ENCODE measurements around the gene ZNF846.

GRCh38 chr19:9793071-9793591 lies 24.6 kb upstream of the ZNF846 start:
- TF ChIP-seq CTCF (IDR thresholded peaks at IDR 0.05) (no peak), SMAD3 (CRISPR knock-in tag; IDR thresholded peaks at IDR 0.05; ENCODE audit: borderline replicate concordance) (0 out of 2 replicates have a peak, but pooled peaks have one; percentile 11), RELA (CRISPR knock-in tag; IDR thresholded peaks at IDR 0.05; ENCODE audit: borderline replicate concordance) (0 out of 2 replicates have a peak, but pooled peaks have one; percentile 10), ZNF317 (CRISPR knock-in tag; IDR thresholded peaks at IDR 0.05; ENCODE audit: borderline replicate concordance, low read depth) (0 out of 2 replicates have a peak, but pooled peaks have one; percentile 6), SP1 (CRISPR knock-in tag; conservative IDR thresholded peaks at IDR 0.05) (no peak), CREB1 (CRISPR knock-in tag; IDR thresholded peaks at IDR 0.05) (no peak), IRF2 (CRISPR knock-in tag; IDR thresholded peaks at IDR 0.05; ENCODE audit: borderline replicate concordance, low read depth) (no peak), FOXP1 (CRISPR knock-in tag; IDR thresholded peaks at IDR 0.05; ENCODE audit: borderline replicate concordance) (no peak)

Measured in WTC11 (cell line).